Stomach (tissue), 9 donors: Measurements from ENCODE around the gene MDC1. TPM values are rescaled to one million over a fixed set of nuclear protein-coding genes. Genes with fewer than 3 reads are reported as not detected.

Experiments
- DNase-seq, 2 donors: peaks; one replicate each; pipeline versions ENCODE4 v3.0.0 to v3.0.0-alpha.2; 2013 to 2019
- H3K27ac ChIP-seq, 5 donors: fragments of 200-600 bp in 4 of 5; sonication (generic) in 4 of 5; one replicate each; pipeline ENCODE4 v1.5.1; 2013 to 2019; ENCODE audit warnings: mild to moderate bottlenecking in 1 of 5, moderate library complexity in 1 of 5
- H3K27me3 ChIP-seq, 3 donors: fragments of 200-600 bp; sonication (generic); one replicate each; pipeline ENCODE4 v1.5.1; 2017 to 2019; ENCODE audit warnings: mixed run types in 1 of 3
- H3K36me3 ChIP-seq, 4 donors: fragments of 200-600 bp; sonication (generic); 1 replicate in 3 of 4; 2 replicates in 1 of 4; pipeline ENCODE4 v1.5.1; 2016 to 2019
- H3K4me1 ChIP-seq, 4 donors: fragments of 200-600 bp; sonication (generic); one replicate each; pipeline ENCODE4 v1.5.1; 2016 to 2019
- H3K4me3 ChIP-seq, 4 donors: fragments of 200-600 bp; sonication (generic) in 3 of 4; one replicate each; pipeline ENCODE4 v1.5.1; 2016 to 2019; ENCODE audit warnings: mild to moderate bottlenecking in 1 of 4
- H3K9me3 ChIP-seq, 4 donors: fragments of 200-600 bp; sonication (generic); one replicate each; pipeline ENCODE4 v1.5.1; 2016 to 2019
- CTCF ChIP-seq, 7 experiments: fragments of 450-650 bp in 4 of 7; fragments of 200-600 bp in 3 of 7; sonication (generic) in 3 of 7; IDR thresholded peaks; one replicate each; pipeline ENCODE4 v1.5.1; 2016 to 2019; ENCODE audit warnings: antibody characterized with exemption in 7 of 7, control low read depth in 2 of 7, mild to moderate bottlenecking in 1 of 7
- EP300 ChIP-seq: sonication (generic); formaldehyde crosslinking; IDR thresholded peaks from one replicate; pipeline ENCODE4 v1.6.1; 2017; ENCODE audit warnings: antibody characterized with exemption
- POLR2A ChIP-seq, 4 donors: fragments of 450-650 bp; IDR thresholded peaks; one replicate each; pipeline ENCODE4 v1.6.1; 2016; ENCODE audit warnings: antibody characterized with exemption in 4 of 4, control low read depth in 2 of 4, mild to moderate bottlenecking in 1 of 4, moderate library complexity in 1 of 4
- POLR2AphosphoS5 ChIP-seq, 3 donors: sonication (generic); formaldehyde crosslinking; IDR thresholded peaks; one replicate each; pipeline ENCODE4 v1.6.1; 2016; ENCODE audit warnings: antibody characterized with exemption in 3 of 3
- WGBS, 5 donors: extraction: QIAGEN DNeasy Blood & Tissue Kit in 3 of 5; methylation state at CpG; one replicate each; pipeline versions ENCODE4 v1.1.5 to v1.1.7; 2013 to 2018; 5-methylcytosine and 5-hydroxymethylcytosine counted together
- intact Hi-C: fragments of 100-400 bp; cut with DNase I; formaldehyde crosslinking; loops from one replicate; pipeline ENCODE4 v1.15.1; 2023; ENCODE audit warnings: low total_unique reads
- polyA plus RNA-seq, 3 donors: library from polyadenylated mRNA; stranded (reverse); fragments of 200-250 nt; gene quantifications; one replicate each; pipeline ENCODE4 v1.2.3, GENCODE V29; 2013
- total RNA-seq, 5 donors: library from RNA; depleted of rRNA; stranded (reverse); fragments of >200 nt; gene quantifications; one replicate each; pipeline versions ENCODE4 v1.1.0 to v1.2.3, GENCODE V29; 2014 to 2016
- donor health status: healthy with polysubstance abuse.
- donor health status: Bipolar disorder and iron deficiency.
- donor health status: healthy.

Gene MDC1
- total and polyA plus RNA-seq, 8 donors = 3.8 to 153 (median 11.8) TPM

GRCh38 chr6:30657454-30657853 lies 59.6 kb downstream of the MDC1 start:
- no peaks in the 10 kb centered on the region for H3K4me1 ChIP-seq
- intact Hi-C loops = no loop called here

GRCh38 chr6:30656513-30656912 lies 60.6 kb downstream of the MDC1 start:
- no peak for DNase-seq
- Histone ChIP-seq H3K4me3 (no peak overlapping the region), H3K9me3 (no peaks in the 10 kb centered on the region), H3K27me3 (no peaks in the 10 kb centered on the region), H3K36me3 (peaks cover 88 to 100% (median 100%) of the 10 kb centered on the region in 4 donors), H3K27ac (no peak overlapping the region), H3K4me1 (no peaks in the 10 kb centered on the region)
- intact Hi-C loops = no loop called here
- 64 to 82% (median 74%) methylated on average over 7 of the region's 7 CpGs for WGBS, 5 donors
- TF ChIP-seq CTCF (IDR thresholded peaks at IDR 0.05) = no peak
- no peak for TF ChIP-seq POLR2A (IDR thresholded peaks at IDR 0.05)
- TF ChIP-seq EP300 = no peak
- no peak for TF ChIP-seq POLR2AphosphoS5 (IDR thresholded peaks at IDR 0.05)

More at GRCh38 chr6:30657454-30657853, 59.6 kb downstream of the MDC1 start:
- TF ChIP-seq POLR2AphosphoS5 (IDR thresholded peaks at IDR 0.05) = no peak
- TF ChIP-seq CTCF (IDR thresholded peaks at IDR 0.05) = no peak
- TF ChIP-seq POLR2A (IDR thresholded peaks at IDR 0.05) = no peak
- no peak for TF ChIP-seq EP300
- no peaks in the 10 kb centered on the region for H3K9me3 ChIP-seq
- H3K27ac ChIP-seq = no peak overlapping the region
- no peak for DNase-seq
- no peak overlapping the region for H3K4me3 ChIP-seq
- H3K27me3 ChIP-seq = no peaks in the 10 kb centered on the region
- peaks cover 88 to 100% (median 100%) of the 10 kb centered on the region in 4 donors for H3K36me3 ChIP-seq

GRCh38 chr6:30655743-30656094 lies 61.4 kb downstream of the MDC1 start:
- Histone ChIP-seq H3K4me3 (no peak overlapping the region), H3K4me1 (no peaks in the 10 kb centered on the region), H3K27ac (no peak overlapping the region), H3K36me3 (peaks cover 87 to 100% (median 100%) of the 10 kb centered on the region in 4 donors), H3K9me3 (no peaks in the 10 kb centered on the region), H3K27me3 (no peaks in the 10 kb centered on the region)
- 76 to 96% (median 93%) methylated on average over 3 of the region's 3 CpGs for WGBS, 5 donors
- TF ChIP-seq POLR2AphosphoS5 (IDR thresholded peaks at IDR 0.05) (no peak), POLR2A (IDR thresholded peaks at IDR 0.05) (no peak)
- intact Hi-C loops = no loop called here
- no peak for DNase-seq

DNA sequence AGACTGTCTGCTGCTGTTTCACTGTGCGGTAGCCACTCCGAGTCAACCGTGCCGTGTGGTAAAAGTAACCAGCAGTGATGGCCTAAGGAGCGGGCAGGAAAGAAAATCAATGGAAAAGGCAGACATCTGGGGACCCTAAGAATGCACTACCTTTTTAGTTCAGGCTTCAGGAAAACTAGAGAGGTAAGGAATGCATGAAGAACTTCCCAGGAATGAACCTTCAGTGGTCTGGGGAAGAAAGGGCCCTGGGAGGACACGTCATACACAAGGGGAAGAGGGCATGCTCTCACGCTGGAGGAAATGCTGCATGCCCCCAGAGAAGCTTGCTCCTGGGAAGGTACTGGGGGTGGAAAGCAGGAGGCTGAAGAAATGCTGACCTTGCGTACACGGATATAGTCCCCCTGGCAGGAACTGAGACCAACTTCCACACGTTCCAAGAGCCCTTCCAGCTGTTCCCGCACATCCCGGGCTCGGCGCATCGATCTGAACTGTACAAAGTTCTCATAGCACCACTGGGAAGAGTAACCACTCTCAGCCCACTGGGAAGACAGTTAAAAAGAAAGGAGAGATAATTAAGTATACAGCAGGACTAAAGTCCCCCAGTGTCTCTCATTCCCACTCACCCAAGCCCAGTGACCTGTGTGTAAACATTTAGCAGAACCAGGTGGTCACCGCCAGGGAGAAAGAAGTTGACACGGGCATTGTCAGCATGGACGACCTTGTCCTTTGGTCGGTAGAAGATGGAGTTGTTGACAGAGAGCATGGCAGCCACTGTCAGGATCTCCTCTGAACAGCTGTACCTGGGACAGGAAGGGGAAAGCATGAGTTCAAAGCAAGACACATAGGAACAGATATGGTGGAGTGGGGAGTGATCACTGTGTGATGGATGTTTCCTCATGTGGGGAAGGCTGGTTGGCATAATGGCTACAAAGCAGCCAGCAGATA lies 62.0 kb downstream of the MDC1 start:
- H3K4me3 ChIP-seq = no peak overlapping the region
- TF ChIP-seq EP300 (no peak), POLR2A (IDR thresholded peaks at IDR 0.05) (no peak), POLR2AphosphoS5 (IDR thresholded peaks at IDR 0.05) (no peak), CTCF (IDR thresholded peaks at IDR 0.05) (no peak)
- no peak overlapping the region for H3K27ac ChIP-seq
- no peaks in the 10 kb centered on the region for H3K9me3 ChIP-seq
- no peaks in the 10 kb centered on the region for H3K4me1 ChIP-seq
- no peak for DNase-seq
- intact Hi-C loops = no loop called here
- H3K36me3 ChIP-seq = peaks cover 87 to 100% (median 97%) of the 10 kb centered on the region in 4 donors
- no peaks in the 10 kb centered on the region for H3K27me3 ChIP-seq
- WGBS, 5 donors = 88 to 90% (median 89%) methylated on average over 19 of the region's 19 CpGs

- intact Hi-C loops = no loop called here
- 90 to 95% (median 93%) methylated on average over 12 of the region's 12 CpGs for WGBS, 5 donors
- no peak for DNase-seq
- H3K27ac ChIP-seq = no peak overlapping the region
- no peaks in the 10 kb centered on the region for H3K27me3 ChIP-seq
- H3K9me3 ChIP-seq = no peaks in the 10 kb centered on the region
- H3K4me3 ChIP-seq = no peak overlapping the region
- no peak for TF ChIP-seq POLR2A (IDR thresholded peaks at IDR 0.05)
- TF ChIP-seq EP300 = no peak
- no peak for TF ChIP-seq POLR2AphosphoS5 (IDR thresholded peaks at IDR 0.05)
- no peak for TF ChIP-seq CTCF (IDR thresholded peaks at IDR 0.05)
- peaks cover 10 to 24% (median 21%) of the 10 kb centered on the region in 4 donors for H3K4me1 ChIP-seq
- peaks cover 50 to 65% (median 65%) of the 10 kb centered on the region in 4 donors for H3K36me3 ChIP-seq
Measured at GRCh38 chr6:30651143-30651542, 65.9 kb downstream of the MDC1 start.
